Stimulated activated effector memory CD8-positive, alpha-beta T cell treated with anti-CD3 and anti-CD28 coated beads, Interleukin-12 subunit alpha, Interleukin-12 subunit beta, amount 100 ng/mL, for 72 hours (primary cell): ENCODE measurements around the gene KRTAP10-7.
"Not testable (repeated sequence)": the region's sequence is repeated elsewhere in the genome, so short reads cannot be mapped to it uniquely, and the experiment has no call there.

ENCODE experiments used
- ATAC-seq: fragments of 150-1000 bp; cut with Tn5 transposase; 2 replicates; pipeline ENCODE4 v1.10.0; 2021
- DNase-seq, 2 donors: peaks; one replicate each; pipeline ENCODE4 v3.0.0; 2021 to 2022; ENCODE audit warnings: low spot score in 2 of 2
- H3K27ac Mint-ChIP-seq: one replicate; pipeline ENCODE4 v1.8.0; 2022; ENCODE audit warnings: mild to moderate bottlenecking, mixed read lengths
- H3K36me3 Mint-ChIP-seq: one replicate; pipeline ENCODE4 v1.8.0; 2022; ENCODE audit warnings: mild to moderate bottlenecking, mixed read lengths
- H3K4me1 Mint-ChIP-seq: one replicate; pipeline ENCODE4 v1.8.0; 2022; ENCODE audit warnings: mixed read lengths
- H3K4me3 Mint-ChIP-seq: one replicate; pipeline ENCODE4 v1.8.0; 2022; ENCODE audit warnings: mild to moderate bottlenecking, mixed read lengths
- H3K9me3 Mint-ChIP-seq: one replicate; pipeline ENCODE4 v1.8.0; 2022; ENCODE audit warnings: mixed read lengths

Gene KRTAP10-7

DNA sequence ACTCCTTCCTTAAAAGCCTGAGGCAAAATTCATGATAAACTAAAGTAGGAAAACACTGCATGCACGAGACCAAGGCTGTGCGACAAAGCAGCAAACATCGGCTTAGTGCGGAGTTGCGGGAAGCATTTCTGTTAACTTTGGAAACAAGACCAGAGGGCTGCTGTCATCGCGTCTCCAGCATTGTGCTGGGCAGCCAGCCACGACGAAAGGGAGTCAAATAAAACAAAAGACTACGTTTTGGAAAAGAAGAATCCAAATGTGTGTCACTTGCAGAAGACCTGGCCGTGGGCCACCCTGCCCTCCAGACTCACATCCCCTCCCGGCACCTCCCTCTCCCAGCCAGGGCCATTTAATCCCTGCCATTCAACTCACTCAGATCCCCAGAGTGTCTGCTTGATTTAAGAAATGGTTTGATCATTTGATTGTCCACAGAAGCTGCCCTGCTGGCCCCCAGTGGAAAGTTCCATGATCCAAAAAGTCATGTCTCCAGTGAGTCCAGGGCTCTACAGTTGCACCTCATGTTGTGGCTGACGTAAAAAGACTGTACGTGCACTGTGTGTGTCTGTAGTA, 43.4 kb downstream of the KRTAP10-7 start:
- no peak for ATAC-seq
- Mint-ChIP-seq H3K36me3 (peaks cover 6% of the 10 kb centered on the region), H3K9me3 (peaks cover 20% of the 10 kb centered on the region), H3K4me3 (no peak overlapping the region), H3K27ac (no peak overlapping the region), H3K4me1 (peaks cover 11% of the 10 kb centered on the region)
- peak in 1 of 2 donors; percentile 22 for DNase-seq

DNA sequence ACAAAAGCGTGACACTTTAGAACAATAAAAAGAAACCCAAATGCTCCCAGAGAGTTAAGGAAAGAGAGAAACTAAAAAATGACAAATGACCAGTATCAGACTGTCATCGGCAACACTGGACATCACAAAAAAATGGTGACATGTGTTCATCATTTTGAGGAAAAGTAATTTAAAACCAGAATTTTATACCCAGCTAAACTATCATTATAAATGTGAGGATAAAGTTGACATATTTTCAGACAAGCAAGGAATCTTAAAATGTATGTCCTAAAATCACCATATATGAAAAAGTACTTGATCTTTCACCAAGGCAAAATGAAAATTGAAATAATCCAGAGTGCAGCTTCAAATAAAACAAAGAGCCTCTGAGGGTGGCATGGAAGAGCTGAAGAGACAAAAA, 44.5 kb downstream of the KRTAP10-7 start:
- H3K4me1 Mint-ChIP-seq = peaks cover 11% of the 10 kb centered on the region
- peaks cover 20% of the 10 kb centered on the region for H3K9me3 Mint-ChIP-seq
- H3K27ac Mint-ChIP-seq = no peak overlapping the region
- ATAC-seq (no peak), DNase-seq (no peak)
- no peak overlapping the region for H3K4me3 Mint-ChIP-seq
- H3K36me3 Mint-ChIP-seq = peaks cover 6% of the 10 kb centered on the region

DNA sequence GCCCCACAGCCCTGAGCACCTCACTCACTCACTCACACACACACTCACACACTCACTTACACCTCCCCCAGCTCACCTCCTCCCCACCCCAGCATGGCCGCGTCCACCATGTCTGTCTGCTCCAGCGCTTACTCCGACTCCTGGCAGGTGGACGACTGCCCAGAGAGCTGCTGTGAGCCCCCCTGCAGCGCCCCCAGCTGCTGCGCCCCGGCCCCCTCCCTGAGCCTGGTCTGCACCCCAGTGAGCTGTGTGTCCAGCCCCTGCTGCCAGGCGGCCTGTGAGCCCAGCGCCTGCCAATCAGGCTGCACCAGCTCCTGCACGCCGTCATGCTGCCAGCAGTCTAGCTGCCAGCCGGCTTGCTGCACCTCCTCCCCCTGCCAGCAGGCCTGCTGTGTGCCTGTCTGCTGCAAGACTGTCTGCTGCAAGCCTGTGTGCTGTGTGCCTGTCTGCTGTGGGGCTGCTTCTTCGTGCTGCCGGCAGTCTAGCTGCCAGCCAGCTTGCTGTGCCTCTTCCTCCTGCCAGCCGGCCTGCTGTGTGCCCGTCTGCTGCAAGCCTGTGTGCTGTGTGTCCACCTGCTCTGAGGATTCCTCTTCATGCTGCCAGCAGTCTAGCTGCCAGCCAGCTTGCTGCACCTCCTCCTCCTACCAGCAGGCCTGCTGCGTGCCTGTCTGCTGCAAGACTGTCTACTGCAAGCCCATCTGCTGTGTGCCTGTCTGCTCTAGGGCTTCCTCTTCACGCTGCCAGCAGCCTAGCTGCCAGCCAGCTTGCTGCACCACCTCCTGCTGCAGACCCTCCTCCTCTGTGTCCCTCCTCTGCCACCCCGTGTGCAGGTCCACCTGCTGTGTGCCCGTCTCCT, 46.2 kb downstream of the KRTAP10-7 start, which contains the start of gene KRTAP10-11:
Gene KRTAP10-11, plus strand, starts transcription at position 49 of the 856 bp plus-strand sequence. Its CDS starts 45 bp downstream, at position 94.
- not testable (repeated sequence) for ATAC-seq, H3K4me3 Mint-ChIP-seq

DNA sequence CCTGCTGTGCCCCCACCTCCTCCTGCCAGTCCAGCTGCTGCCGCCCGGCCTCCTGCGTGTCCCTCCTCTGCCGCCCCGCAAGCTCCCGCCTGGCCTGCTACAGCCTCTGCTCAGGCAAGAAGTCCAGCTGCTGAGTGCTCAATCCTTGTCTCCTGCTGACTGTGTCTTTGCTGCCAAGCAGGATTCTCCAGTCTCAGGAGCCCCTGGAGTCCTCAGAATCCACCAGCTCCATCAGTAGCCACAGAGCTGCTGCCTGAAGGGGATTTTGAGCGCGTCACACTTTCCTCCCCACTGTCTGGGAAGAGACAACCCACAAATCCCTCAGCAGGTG, 46.8 kb downstream of the KRTAP10-7 start:
- ATAC-seq (no peak), DNase-seq (peak in 1 of 2 donors; percentile 43)
- Mint-ChIP-seq H3K27ac (no peak overlapping the region), H3K9me3 (peaks cover 13% of the 10 kb centered on the region), H3K36me3 (peaks cover 6% of the 10 kb centered on the region), H3K4me1 (peaks cover 18% of the 10 kb centered on the region), H3K4me3 (no peak overlapping the region)

More for the DNA sequence above, 46.2 kb downstream of the KRTAP10-7 start, which contains the start of gene KRTAP10-11:
- not testable (repeated sequence) for DNase-seq, H3K27ac Mint-ChIP-seq, H3K36me3 Mint-ChIP-seq
- peaks cover 17% of the 10 kb centered on the region for H3K4me1 Mint-ChIP-seq
- peaks cover 14% of the 10 kb centered on the region for H3K9me3 Mint-ChIP-seq

DNA sequence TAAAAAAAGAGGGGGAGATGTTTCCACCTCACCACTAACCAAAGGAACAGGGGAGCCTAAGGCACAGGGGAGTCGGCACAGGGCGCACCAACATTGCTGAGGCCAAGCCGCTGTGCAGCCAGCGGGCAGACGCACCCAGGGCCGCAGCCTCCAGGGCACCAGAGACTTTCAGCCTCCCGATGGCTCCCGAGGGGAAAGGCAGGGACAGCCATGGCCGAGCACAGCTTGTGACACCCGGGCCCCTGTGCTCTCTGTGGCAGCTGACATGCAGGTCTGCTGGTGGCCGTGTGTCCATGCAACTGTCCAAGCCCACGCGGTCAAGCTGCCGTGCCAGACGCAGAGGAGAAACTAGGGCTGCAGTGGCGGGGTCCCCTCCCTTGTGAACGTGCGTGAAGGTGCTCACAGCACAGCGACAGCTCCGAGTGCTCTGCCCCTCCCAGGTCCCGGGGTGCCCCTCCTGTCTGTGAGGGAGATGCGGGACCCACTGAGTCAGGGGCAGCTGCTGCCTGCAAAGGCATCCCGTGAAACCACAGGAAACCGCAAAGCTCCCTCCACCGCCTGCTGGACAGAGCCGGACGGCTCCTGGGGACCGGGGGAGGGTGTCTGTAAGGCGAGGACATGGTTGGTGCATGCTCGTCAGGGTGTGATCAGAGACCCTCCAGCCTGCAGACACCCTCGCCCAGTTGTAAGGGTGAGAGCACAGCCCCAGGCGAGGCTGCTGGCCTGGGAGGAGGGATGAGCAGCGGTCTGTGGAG, 48.3 kb downstream of the KRTAP10-7 start:
- Mint-ChIP-seq H3K36me3 (peaks cover 6% of the 10 kb centered on the region), H3K4me3 (no peak overlapping the region), H3K27ac (no peak overlapping the region), H3K4me1 (peaks cover 21% of the 10 kb centered on the region), H3K9me3 (peaks cover 10% of the 10 kb centered on the region)
- DNase-seq (peak in 1 of 2 donors; percentile 36), ATAC-seq (no peak)

DNA sequence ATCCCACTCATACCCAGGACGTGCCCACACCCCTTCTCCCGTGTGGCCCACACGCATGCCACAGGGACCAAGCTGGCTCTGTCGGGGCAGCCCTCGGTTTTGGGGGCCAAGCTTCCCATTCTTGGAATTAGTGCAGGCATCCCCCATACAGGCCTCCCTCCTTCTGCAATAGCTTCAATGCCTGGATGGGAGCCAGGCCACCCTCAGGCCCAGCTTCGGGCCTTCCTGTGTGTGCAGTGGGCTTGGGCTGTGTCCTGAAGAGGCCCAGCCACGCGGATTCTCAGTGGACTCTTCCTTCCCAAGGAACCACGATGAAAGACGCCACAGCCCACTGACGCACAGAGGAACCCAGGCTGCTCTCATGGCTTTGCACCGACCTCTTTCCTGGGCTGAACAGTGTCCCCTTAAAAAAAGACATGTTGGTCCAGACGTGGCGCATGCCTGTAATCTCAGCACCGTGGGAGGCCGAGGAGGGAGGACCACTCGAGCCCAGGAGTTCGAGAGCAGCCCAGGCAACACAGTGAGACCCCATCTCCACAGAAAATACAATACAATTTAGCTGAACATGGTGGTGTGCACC, 49.2 kb downstream of the KRTAP10-7 start:
- DNase-seq = peak in 1 of 2 donors; percentile 40
- Mint-ChIP-seq H3K27ac (peak overlapping the region; percentile 75), H3K4me3 (no peak overlapping the region), H3K9me3 (peaks cover 5% of the 10 kb centered on the region), H3K36me3 (no peaks in the 10 kb centered on the region), H3K4me1 (peaks cover 30% of the 10 kb centered on the region)
- no peak for ATAC-seq

DNA sequence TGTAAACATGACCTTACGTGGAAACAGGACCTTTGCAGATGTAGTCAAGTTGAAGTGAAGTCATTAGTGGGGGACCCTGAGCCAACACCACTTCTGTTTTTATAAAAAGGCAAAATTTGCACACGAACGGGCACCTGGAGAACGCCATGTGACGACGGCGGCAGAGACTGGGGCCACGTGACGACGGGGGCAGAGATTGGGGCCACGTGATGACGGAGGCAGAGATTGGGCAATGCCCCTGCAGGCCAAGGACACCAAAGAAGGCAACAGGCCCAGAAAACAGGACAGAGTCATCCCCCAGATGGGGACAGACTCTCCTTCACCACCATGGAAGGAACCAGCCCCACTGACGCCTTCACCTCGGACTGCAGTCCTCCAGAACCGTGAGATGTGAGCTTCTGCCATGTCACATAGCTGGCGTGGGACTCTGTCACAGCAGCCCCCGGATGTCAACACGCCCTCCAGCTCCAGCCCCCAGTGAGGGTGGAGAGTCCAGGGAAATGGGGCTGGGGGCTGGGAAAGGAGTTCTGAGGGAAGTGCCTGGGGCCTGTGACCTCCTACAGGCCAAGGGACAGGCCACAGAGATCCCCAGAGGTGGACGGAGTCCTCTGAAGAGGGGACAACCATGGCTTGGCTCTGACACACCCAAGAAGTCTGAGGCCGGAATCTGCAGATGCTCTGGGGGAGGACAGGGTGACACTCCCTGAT, 50.0 kb downstream of the KRTAP10-7 start:
- H3K27ac Mint-ChIP-seq = peak overlapping the region; percentile 75
- no peaks in the 10 kb centered on the region for H3K9me3 Mint-ChIP-seq
- no peaks in the 10 kb centered on the region for H3K36me3 Mint-ChIP-seq
- H3K4me1 Mint-ChIP-seq = peaks cover 38% of the 10 kb centered on the region
- H3K4me3 Mint-ChIP-seq = no peak overlapping the region
- ATAC-seq = no peak
- DNase-seq = peak in 1 of 2 donors; percentile 35

DNA sequence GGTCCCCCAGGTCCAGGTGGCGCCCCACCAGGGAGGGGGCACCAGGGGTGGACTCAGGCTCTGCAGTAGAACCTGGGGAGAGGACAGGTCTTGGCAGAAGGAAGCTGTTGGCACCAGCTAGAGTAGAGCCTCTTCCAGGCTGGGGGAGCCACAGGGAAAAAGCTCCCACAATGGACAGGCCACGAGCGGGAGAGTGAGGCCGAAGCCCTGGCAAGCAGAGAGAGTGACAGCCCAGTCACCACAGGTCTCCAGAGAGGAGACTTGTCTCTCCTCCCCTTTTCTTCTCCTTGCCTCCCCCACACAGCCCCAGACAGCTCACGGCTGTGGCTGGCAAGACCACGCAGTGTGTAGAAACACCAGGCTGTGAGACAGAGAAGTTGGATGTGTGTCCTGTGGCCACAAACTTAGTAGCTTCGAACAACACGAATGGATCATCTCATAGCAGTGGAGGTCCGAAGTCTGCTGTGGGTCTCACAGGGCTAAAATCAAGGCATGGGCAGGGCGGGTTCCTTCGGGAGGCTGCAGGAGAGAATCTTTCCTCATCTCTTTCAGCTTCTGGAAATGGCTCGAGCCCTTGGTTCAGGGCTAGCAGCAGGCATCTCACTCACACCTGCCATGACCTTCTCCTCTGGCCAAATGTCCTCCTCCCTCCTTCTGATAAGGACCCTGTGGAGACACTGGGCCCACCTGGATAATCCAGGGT, 50.7 kb downstream of the KRTAP10-7 start:
- Mint-ChIP-seq H3K36me3 (no peaks in the 10 kb centered on the region), H3K4me1 (peaks cover 44% of the 10 kb centered on the region), H3K4me3 (no peak overlapping the region), H3K27ac (peak overlapping the region; percentile 75), H3K9me3 (peaks cover under 1% of the 10 kb centered on the region)
- peak; percentile 52 for ATAC-seq
- peak in 1 of 2 donors; percentile 40 for DNase-seq
